K562 (cell line): ENCODE measurements around the gene SCUBE1. TPM values are rescaled to one million over a fixed set of nuclear protein-coding genes. Genes with fewer than 3 reads are reported as not detected.

Experiments used
- ATAC-seq: fragments of 200-7000 bp; cut with Tn5 transposase; 3 replicates; pipeline ENCODE4 v1.9.1; 2020; ENCODE audit warnings: moderate library complexity
- BruUV-seq: library from RNA; stranded (reverse); fragments of 400-500 nt; replicated peaks from 2 replicates; lab custom pipeline; 2021; lab: Mats Ljungman, UMichigan
- CTCF ChIA-PET: fragments of 300-600 bp; formaldehyde crosslinking; extraction: SDS; loops from one replicate; lab custom pipeline; 2021; ENCODE audit warnings: low intra/inter-chr PET ratio; lab: Yijun Ruan, JAX
- POLR2A ChIA-PET: fragments of 300-600, 350-650 bp; sonication (Branson Sonifier 250); formaldehyde crosslinking; extraction: SDS; loops from one replicate; lab custom pipeline; 2021; ENCODE audit warnings: antibody characterized with exemption, inconsistent platforms; lab: Yijun Ruan, JAX
- DNase-seq, 4 experiments: peaks; one replicate each; pipeline versions ENCODE4 v3.0.0 to v3.0.0-alpha.2; 2011 to 2018; ENCODE audit warnings: low spot score in 3 of 4, mixed read lengths in 3 of 4; ENCODE audit errors: extremely low read depth in 1 of 4
- FAIRE-seq: peaks from 2 replicates; lab custom pipeline; 2011; peaks lifted over from hg19 to GRCh38; lab: Jason Lieb, UNC
- H2AFZ ChIP-seq: 2 replicates; pipeline ENCODE4 v1.6.0; 2011; ENCODE audit warnings: low read depth, low read length, control low read depth, inconsistent platforms
- H3K27ac ChIP-seq: fragments of 200-600 bp; 3 replicates; pipeline ENCODE4 v1.8.0; 2011; ENCODE audit warnings: low read depth, mild to moderate bottlenecking, control low read depth, inconsistent platforms, low read length, moderate library complexity, mixed read lengths; ENCODE audit errors: extremely low read depth
- H3K27me3 ChIP-seq, 2 experiments: fragments of 300-600 bp in 1 of 2; 2 replicates in 1 of 2; 3 replicates in 1 of 2; pipeline versions ENCODE4 v1.6.0 to v1.8.0; 2011; ENCODE audit warnings: inconsistent platforms in 2 of 2, low read length in 2 of 2, mild to moderate bottlenecking in 1 of 2, mixed read lengths in 1 of 2, moderate library complexity in 1 of 2; ENCODE audit not compliant: control insufficient read depth in 2 of 2, insufficient read depth in 2 of 2
- H3K36me3 ChIP-seq: fragments of 300-600 bp; 3 replicates; pipeline ENCODE4 v1.8.0; 2011; ENCODE audit warnings: mild to moderate bottlenecking, low read length, inconsistent platforms; ENCODE audit not compliant: control insufficient read depth, insufficient read depth
- H3K4me1 ChIP-seq, 2 experiments: fragments of 200-600 bp in 1 of 2; replicated peaks in 1 of 2; 2 replicates in 1 of 2; 3 replicates in 1 of 2; pipeline versions ENCODE4 v1.5.1 to v1.8.0; 2011; ENCODE audit warnings: inconsistent platforms in 2 of 2, low read length in 2 of 2, mild to moderate bottlenecking in 1 of 2, mixed read lengths in 1 of 2, moderate library complexity in 1 of 2; ENCODE audit not compliant: control insufficient read depth in 2 of 2, insufficient read depth in 2 of 2
- H3K4me2 ChIP-seq: 2 replicates; pipeline ENCODE4 v1.6.1; 2011; ENCODE audit warnings: low read length, control low read depth, inconsistent platforms, mixed read lengths; ENCODE audit not compliant: insufficient read depth
- H3K4me3 ChIP-seq: fragments of 200-600 bp; sonication (generic), shearing (Covaris generic); 2 replicates; pipeline ENCODE4 v1.5.1; 2016; ENCODE audit warnings: control low read depth, inconsistent platforms
- H3K79me2 ChIP-seq: fragments of 200-600 bp; 3 replicates; pipeline ENCODE4 v1.8.0; 2011; ENCODE audit warnings: low read length, inconsistent platforms; ENCODE audit not compliant: control insufficient read depth, insufficient read depth
- H3K9ac ChIP-seq, 2 experiments: 2 replicates each; pipeline versions ENCODE4 v1.6.0 to v1.6.1; 2011; ENCODE audit warnings: low read depth in 2 of 2, low read length in 2 of 2, control low read depth in 1 of 2, inconsistent platforms in 1 of 2, mild to moderate bottlenecking in 1 of 2, mixed read lengths in 1 of 2; ENCODE audit not compliant: insufficient read depth in 1 of 2
- H3K9me1 ChIP-seq: one replicate; pipeline ENCODE4 v1.6.0; 2011; ENCODE audit warnings: inconsistent platforms, mild to moderate bottlenecking, low read length, moderate library complexity; ENCODE audit not compliant: control insufficient read depth, insufficient read depth
- H3K9me3 ChIP-seq: replicated peaks from 2 replicates; pipeline ENCODE4 v1.5.1; 2011; ENCODE audit warnings: low read depth, low read length, inconsistent platforms; ENCODE audit not compliant: control insufficient read depth, insufficient read depth
- H4K20me1 ChIP-seq: replicated peaks from 2 replicates; pipeline ENCODE4 v1.6.1; 2011; ENCODE audit warnings: low read length, inconsistent platforms, mixed read lengths; ENCODE audit not compliant: control insufficient read depth, insufficient read depth
- CBFA2T3 ChIP-seq: fragments of 450-650 bp; IDR thresholded peaks from 2 replicates; pipeline ENCODE4 v1.6.1; 2017
- FOXA1 ChIP-seq: fragments of 450-650 bp; IDR thresholded peaks from 2 replicates; pipeline ENCODE4 v1.6.1; 2016; ENCODE audit warnings: mild to moderate bottlenecking, borderline replicate concordance
- NR2C1 ChIP-seq, 2 experiments: fragments of 450-650 bp; IDR thresholded peaks; 2 replicates each; pipeline ENCODE4 v1.6.1; 2017; ENCODE audit warnings: mild to moderate bottlenecking in 2 of 2, antibody characterized with exemption in 1 of 2, inconsistent platforms in 1 of 2, missing compliant biosample characterization in 1 of 2, missing genetic modification characterization in 1 of 2
- NR2F6 ChIP-seq: fragments of 450-650 bp; formaldehyde crosslinking; IDR thresholded peaks from 2 replicates; pipeline ENCODE4 v1.4.0; 2020; ENCODE audit warnings: mild to moderate bottlenecking
- RNF2 ChIP-seq: sonication (generic); IDR thresholded peaks from 2 replicates; pipeline ENCODE4 v1.6.1; 2016
- ZNF143 ChIP-seq: sonication (generic); formaldehyde crosslinking; IDR thresholded peaks from 2 replicates; pipeline ENCODE4 v1.9.0; 2022; ENCODE audit warnings: mild to moderate bottlenecking, missing genetic modification reagents
- ZNF197 ChIP-seq: fragments of 200-800 bp; sonication (Bioruptor generic); IDR thresholded peaks from 2 replicates; pipeline ENCODE4 v1.6.1; 2016; ENCODE audit warnings: low read depth, missing genetic modification characterization, missing compliant biosample characterization
- WGBS: fragments of 100-300 bp; shearing (Covaris generic); methylation state at CpG from one replicate; pipeline ENCODE4 v1.1.6; 2016; ENCODE audit warnings: low coverage, mixed read lengths; ENCODE audit not compliant: insufficient coverage; ENCODE audit errors: missing lambda C conversion rate; 5-methylcytosine and 5-hydroxymethylcytosine counted together
- in situ Hi-C: fragments of 300-500 bp; cut with MboI; formaldehyde crosslinking; loops from 4 replicates; pipeline ENCODE4 v1.15.0; 2018; ENCODE audit warnings: inconsistent platforms, mixed read lengths
- intact Hi-C: fragments of 100-400 bp; cut with micrococcal nuclease; formaldehyde crosslinking; loops from 2 replicates; pipeline ENCODE4 v1.14.2; 2022
- polyA plus RNA-seq, 8 experiments: library from polyadenylated mRNA; depleted of rRNA in 4 of 8; stranded (reverse) in 5 of 8; unstranded in 3 of 8; fragments of >200 nt; fragmentation: Nextera tagmentation in 2 of 8; fragmentation: Illumina TruSeq in 1 of 8; extraction: Ambion mirVana in 2 of 8; extraction: Trizol in 1 of 8; gene quantifications; 2 replicates each; pipeline versions ENCODE4 v1.2.1 to v1.2.3, GENCODE V29; 2011 to 2014; ENCODE audit warnings: inconsistent platforms in 1 of 8, missing spikeins in 1 of 8
- total RNA-seq, 7 experiments: library from RNA; depleted of rRNA in 6 of 7; stranded (reverse); fragments of >200 nt in 6 of 7; fragmentation: Illumina TruSeq in 2 of 7; extraction: Trizol in 2 of 7; gene quantifications; 2 replicates each; pipeline versions ENCODE4 v1.2.1 to v1.2.3, GENCODE V29; 2011 to 2021; ENCODE audit warnings: low replicate concordance in 1 of 7
- TF ChIP-seq, protein P1 (sequence below), 2 experiments: fragments of 450-650 bp; IDR thresholded peaks; 2 replicates each; pipeline ENCODE4 v1.6.1; 2018; ENCODE audit warnings: mild to moderate bottlenecking in 2 of 2, low read depth in 1 of 2; ENCODE audit not compliant: partially characterized antibody in 2 of 2
- TF ChIP-seq, protein P2 (sequence below): sonication (generic); formaldehyde crosslinking; IDR thresholded peaks from 2 replicates; pipeline ENCODE4 v1.8.1; 2023; ENCODE audit warnings: mild to moderate bottlenecking, missing genetic modification reagents, moderate library complexity
- TF ChIP-seq, protein P3 (sequence below): fragments of 450-650 bp; IDR thresholded peaks from 2 replicates; pipeline ENCODE4 v1.6.1; 2016; ENCODE audit warnings: missing biosample characterization, missing genetic modification characterization
- TF ChIP-seq, protein P4 (sequence below): fragments of 450-650 bp; formaldehyde crosslinking; conservative IDR thresholded peaks from 2 replicates; pipeline ENCODE4 v1.4.0; 2022; ENCODE audit warnings: mild to moderate bottlenecking, missing genetic modification characterization
- TF ChIP-seq, protein P5 (sequence below): sonication (generic); formaldehyde crosslinking; IDR thresholded peaks from 2 replicates; pipeline ENCODE4 v1.8.0; 2022; ENCODE audit warnings: mild to moderate bottlenecking, missing genetic modification reagents

Gene SCUBE1
- total and polyA plus RNA-seq, 9 of the 15 experiments (the other 6 are each of a cell fraction or from before 2014, with no cell fraction given), result 0.03 to 0.47 (median 0.29) TPM; not detected in 6

DNA sequence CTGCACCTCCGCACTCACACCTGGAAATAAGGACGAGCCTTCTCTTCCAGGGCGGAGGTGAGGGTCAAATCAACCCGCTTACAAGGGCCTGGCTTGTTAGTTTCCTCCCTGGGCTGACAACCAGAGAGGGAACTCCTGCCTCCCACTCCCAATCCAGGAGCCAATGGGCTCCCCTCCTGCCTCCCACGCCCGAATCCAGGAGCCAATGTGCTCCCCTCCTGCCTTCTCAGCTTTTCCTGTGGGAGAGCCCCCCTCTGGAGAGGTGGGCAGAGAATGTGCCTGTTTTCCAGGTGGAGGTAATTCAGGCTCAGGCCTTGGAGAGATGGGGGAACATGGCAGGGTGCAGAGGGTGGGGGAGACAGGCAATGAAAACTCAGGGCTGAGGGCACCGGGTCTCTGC is 102.6 kb downstream of the SCUBE1 start:
- peak in 2 of 4 experiments; percentile 19 for DNase-seq
- WGBS, result 41% methylated on average over 3 of the region's 7 CpGs
- no peaks in the 10 kb centered on the region for H4K20me1 ChIP-seq
- no peak overlapping the region for H3K4me3 ChIP-seq
- no peak overlapping the region for H2AFZ ChIP-seq
- no peaks in the 10 kb centered on the region for H3K79me2 ChIP-seq
- ChIA-PET POLR2A (interaction anchor here (0.6 kb wide), 2 partner anchors 31 to 363 kb away, joined by 3 read pairs; no protein-coding TSS in a partner anchor), CTCF (no interaction called here)
- H3K4me2 ChIP-seq, result no peak overlapping the region
- H3K36me3 ChIP-seq, result no peaks in the 10 kb centered on the region
- H3K27me3 ChIP-seq, result peaks cover 0 to 11% of the 10 kb centered on the region in 2 experiments; a peak in 1 of 5 replicates
- no peaks in the 10 kb centered on the region for H3K9me3 ChIP-seq
- ATAC-seq, result no peak
- TF ChIP-seq, protein P1, sequence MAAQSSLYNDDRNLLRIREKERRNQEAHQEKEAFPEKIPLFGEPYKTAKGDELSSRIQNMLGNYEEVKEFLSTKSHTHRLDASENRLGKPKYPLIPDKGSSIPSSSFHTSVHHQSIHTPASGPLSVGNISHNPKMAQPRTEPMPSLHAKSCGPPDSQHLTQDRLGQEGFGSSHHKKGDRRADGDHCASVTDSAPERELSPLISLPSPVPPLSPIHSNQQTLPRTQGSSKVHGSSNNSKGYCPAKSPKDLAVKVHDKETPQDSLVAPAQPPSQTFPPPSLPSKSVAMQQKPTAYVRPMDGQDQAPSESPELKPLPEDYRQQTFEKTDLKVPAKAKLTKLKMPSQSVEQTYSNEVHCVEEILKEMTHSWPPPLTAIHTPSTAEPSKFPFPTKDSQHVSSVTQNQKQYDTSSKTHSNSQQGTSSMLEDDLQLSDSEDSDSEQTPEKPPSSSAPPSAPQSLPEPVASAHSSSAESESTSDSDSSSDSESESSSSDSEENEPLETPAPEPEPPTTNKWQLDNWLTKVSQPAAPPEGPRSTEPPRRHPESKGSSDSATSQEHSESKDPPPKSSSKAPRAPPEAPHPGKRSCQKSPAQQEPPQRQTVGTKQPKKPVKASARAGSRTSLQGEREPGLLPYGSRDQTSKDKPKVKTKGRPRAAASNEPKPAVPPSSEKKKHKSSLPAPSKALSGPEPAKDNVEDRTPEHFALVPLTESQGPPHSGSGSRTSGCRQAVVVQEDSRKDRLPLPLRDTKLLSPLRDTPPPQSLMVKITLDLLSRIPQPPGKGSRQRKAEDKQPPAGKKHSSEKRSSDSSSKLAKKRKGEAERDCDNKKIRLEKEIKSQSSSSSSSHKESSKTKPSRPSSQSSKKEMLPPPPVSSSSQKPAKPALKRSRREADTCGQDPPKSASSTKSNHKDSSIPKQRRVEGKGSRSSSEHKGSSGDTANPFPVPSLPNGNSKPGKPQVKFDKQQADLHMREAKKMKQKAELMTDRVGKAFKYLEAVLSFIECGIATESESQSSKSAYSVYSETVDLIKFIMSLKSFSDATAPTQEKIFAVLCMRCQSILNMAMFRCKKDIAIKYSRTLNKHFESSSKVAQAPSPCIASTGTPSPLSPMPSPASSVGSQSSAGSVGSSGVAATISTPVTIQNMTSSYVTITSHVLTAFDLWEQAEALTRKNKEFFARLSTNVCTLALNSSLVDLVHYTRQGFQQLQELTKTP (IDR thresholded peaks at IDR 0.05; ENCODE audit: low read depth in 1 of 2, partially characterized antibody in 2 of 2), result no peak
- TF ChIP-seq ZNF143 (CRISPR knock-in tag), result no peak
- TF ChIP-seq, protein P2, sequence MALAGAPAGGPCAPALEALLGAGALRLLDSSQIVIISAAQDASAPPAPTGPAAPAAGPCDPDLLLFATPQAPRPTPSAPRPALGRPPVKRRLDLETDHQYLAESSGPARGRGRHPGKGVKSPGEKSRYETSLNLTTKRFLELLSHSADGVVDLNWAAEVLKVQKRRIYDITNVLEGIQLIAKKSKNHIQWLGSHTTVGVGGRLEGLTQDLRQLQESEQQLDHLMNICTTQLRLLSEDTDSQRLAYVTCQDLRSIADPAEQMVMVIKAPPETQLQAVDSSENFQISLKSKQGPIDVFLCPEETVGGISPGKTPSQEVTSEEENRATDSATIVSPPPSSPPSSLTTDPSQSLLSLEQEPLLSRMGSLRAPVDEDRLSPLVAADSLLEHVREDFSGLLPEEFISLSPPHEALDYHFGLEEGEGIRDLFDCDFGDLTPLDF (CRISPR knock-in tag), result no peak
- TF ChIP-seq, protein P3, sequence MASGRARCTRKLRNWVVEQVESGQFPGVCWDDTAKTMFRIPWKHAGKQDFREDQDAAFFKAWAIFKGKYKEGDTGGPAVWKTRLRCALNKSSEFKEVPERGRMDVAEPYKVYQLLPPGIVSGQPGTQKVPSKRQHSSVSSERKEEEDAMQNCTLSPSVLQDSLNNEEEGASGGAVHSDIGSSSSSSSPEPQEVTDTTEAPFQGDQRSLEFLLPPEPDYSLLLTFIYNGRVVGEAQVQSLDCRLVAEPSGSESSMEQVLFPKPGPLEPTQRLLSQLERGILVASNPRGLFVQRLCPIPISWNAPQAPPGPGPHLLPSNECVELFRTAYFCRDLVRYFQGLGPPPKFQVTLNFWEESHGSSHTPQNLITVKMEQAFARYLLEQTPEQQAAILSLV (tag), result no peak
- TF ChIP-seq ZNF197, result no peak
- no peak for TF ChIP-seq NR2F6
- TF ChIP-seq, protein P4, sequence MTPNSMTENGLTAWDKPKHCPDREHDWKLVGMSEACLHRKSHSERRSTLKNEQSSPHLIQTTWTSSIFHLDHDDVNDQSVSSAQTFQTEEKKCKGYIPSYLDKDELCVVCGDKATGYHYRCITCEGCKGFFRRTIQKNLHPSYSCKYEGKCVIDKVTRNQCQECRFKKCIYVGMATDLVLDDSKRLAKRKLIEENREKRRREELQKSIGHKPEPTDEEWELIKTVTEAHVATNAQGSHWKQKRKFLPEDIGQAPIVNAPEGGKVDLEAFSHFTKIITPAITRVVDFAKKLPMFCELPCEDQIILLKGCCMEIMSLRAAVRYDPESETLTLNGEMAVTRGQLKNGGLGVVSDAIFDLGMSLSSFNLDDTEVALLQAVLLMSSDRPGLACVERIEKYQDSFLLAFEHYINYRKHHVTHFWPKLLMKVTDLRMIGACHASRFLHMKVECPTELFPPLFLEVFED (CRISPR knock-in tag), result no peak
- TF ChIP-seq FOXA1, result no peak
- TF ChIP-seq CBFA2T3, result no peak
- TF ChIP-seq, protein P5, sequence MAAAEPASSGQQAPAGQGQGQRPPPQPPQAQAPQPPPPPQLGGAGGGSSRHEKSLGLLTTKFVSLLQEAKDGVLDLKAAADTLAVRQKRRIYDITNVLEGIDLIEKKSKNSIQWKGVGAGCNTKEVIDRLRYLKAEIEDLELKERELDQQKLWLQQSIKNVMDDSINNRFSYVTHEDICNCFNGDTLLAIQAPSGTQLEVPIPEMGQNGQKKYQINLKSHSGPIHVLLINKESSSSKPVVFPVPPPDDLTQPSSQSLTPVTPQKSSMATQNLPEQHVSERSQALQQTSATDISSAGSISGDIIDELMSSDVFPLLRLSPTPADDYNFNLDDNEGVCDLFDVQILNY (CRISPR knock-in tag), result no peak
- TF ChIP-seq RNF2, result no peak
- TF ChIP-seq NR2C1 (IDR thresholded peaks at IDR 0.05), result no peak
- TF ChIP-seq NR2C1 (tag; IDR thresholded peaks at IDR 0.05), result no peak
- H3K4me1 ChIP-seq, result peaks cover 0 to 35% of the 10 kb centered on the region in 2 experiments; a peak in 2 of 5 replicates
- BruUV-seq, result no TSS peak
- in situ Hi-C loops, result no loop called here
- no peak overlapping the region for H3K9ac ChIP-seq
- no peaks in the 10 kb centered on the region for H3K9me1 ChIP-seq
- H3K27ac ChIP-seq, result no peak overlapping the region
- FAIRE-seq, result no peak
- intact Hi-C loops, result no loop called here
